ENCODE data around the gene FAM9C.

FAM9C gene

DNA sequence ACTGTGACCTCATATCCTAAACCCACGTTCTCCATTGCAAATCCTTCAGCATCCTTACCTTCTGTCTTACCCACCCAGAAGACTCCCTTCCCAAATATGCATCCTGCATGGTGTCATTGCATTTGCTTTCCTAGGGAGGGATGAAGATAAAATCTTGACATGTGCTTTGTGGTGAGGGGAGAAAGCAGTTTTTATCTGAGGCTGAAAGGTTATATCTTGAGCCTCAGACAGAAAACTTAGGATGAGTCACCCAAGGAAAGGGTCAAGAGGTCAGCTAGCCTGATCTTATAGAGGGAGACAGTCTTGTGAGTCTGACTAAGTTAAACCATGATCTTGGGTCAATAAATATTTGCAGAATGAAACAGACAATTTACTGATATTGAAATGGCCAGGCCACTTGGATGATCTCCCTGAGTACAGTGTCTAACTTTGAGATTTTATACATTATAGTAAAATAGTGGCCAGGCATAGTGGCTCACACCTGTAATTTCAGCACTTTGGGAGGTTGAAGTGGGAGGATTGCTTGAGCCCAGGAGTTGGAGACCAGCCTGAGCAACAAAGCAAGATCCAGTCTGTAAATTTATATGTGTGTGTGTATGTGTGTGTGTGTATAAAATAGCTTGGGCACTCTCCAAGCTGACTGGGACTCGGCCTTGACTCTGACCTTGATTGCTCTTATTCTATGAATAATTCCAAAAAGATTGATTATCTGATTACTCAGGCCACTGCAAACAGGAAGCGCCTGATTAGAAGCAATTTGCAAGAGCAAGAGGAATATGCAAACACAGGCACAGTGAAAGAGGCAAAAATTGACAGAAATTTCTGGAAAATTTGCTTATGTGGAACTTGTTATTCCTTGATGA, 15.4 kb upstream of the FAM9C start:
- Mint-ChIP-seq H3K4me1 (peaks cover 30% of the 10 kb centered on the region), H3K9me3 (peaks cover 59% of the 10 kb centered on the region), H3K27ac (peak overlapping the region; percentile 63), H3K36me3 (ENCODE audit: low read depth) (peaks cover 13% of the 10 kb centered on the region), H3K4me3 (no peak overlapping the region), H3K27me3 (ENCODE audit: low read depth, poor library complexity) (peaks cover 2% of the 10 kb centered on the region)
- no peak for DNase-seq
- TF ChIP-seq, protein P1, sequence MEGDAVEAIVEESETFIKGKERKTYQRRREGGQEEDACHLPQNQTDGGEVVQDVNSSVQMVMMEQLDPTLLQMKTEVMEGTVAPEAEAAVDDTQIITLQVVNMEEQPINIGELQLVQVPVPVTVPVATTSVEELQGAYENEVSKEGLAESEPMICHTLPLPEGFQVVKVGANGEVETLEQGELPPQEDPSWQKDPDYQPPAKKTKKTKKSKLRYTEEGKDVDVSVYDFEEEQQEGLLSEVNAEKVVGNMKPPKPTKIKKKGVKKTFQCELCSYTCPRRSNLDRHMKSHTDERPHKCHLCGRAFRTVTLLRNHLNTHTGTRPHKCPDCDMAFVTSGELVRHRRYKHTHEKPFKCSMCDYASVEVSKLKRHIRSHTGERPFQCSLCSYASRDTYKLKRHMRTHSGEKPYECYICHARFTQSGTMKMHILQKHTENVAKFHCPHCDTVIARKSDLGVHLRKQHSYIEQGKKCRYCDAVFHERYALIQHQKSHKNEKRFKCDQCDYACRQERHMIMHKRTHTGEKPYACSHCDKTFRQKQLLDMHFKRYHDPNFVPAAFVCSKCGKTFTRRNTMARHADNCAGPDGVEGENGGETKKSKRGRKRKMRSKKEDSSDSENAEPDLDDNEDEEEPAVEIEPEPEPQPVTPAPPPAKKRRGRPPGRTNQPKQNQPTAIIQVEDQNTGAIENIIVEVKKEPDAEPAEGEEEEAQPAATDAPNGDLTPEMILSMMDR (IDR thresholded peaks at IDR 0.05) = no peak

DNA sequence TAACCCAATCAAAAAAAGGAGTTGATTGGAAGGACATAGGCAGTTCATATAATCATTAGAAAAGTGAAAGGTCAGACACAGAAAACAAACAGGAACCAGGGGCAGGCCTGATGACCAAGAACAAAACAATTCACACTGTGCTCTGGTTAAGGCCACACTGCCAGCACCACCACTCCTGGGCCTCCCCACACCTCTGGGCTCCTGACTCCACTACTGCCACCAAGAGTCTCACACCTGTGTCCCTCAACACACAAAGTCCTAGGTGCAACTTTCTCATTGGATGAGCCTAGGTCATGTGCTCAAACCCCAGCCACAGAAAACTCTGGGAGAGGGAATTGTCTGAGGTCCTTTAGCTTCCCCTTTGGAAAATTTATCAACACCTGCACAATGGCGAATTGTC, 11.1 kb upstream of the FAM9C start:
- Mint-ChIP-seq H3K27me3 (ENCODE audit: low read depth, poor library complexity) (no peaks in the 10 kb centered on the region), H3K27ac (no peak overlapping the region), H3K36me3 (ENCODE audit: low read depth) (peaks cover 1% of the 10 kb centered on the region), H3K4me3 (no peak overlapping the region), H3K4me1 (peaks cover 28% of the 10 kb centered on the region), H3K9me3 (peaks cover 41% of the 10 kb centered on the region)
- TF ChIP-seq, protein P1 (IDR thresholded peaks at IDR 0.05) = no peak
- no peak for DNase-seq

DNA sequence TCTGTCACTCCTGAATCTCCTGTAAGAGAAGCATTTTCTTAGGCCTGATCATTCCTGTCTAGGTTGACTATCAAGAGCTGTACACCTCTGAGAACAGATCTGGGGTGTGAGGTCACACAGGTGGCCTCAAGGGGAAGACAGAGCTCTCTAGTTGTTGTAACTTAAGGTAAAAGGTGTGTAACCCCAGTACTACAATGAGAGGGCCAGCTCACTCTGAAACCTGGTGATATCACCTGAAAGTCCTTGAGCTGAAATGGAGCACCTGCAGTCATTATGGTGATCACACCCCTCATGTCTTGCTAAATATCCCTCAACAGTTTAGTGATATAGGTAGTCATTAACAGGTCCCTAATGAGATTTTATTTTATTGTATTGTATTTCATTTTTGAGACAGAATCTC, 8.8 kb upstream of the FAM9C start:
- Mint-ChIP-seq H3K4me1 (peaks cover 5% of the 10 kb centered on the region), H3K4me3 (no peak overlapping the region), H3K9me3 (peaks cover 33% of the 10 kb centered on the region), H3K27me3 (ENCODE audit: low read depth, poor library complexity) (no peaks in the 10 kb centered on the region), H3K27ac (no peak overlapping the region), H3K36me3 (ENCODE audit: low read depth) (peaks cover 6% of the 10 kb centered on the region)
- no peak for DNase-seq
- TF ChIP-seq, protein P1 (IDR thresholded peaks at IDR 0.05) = no peak

DNA sequence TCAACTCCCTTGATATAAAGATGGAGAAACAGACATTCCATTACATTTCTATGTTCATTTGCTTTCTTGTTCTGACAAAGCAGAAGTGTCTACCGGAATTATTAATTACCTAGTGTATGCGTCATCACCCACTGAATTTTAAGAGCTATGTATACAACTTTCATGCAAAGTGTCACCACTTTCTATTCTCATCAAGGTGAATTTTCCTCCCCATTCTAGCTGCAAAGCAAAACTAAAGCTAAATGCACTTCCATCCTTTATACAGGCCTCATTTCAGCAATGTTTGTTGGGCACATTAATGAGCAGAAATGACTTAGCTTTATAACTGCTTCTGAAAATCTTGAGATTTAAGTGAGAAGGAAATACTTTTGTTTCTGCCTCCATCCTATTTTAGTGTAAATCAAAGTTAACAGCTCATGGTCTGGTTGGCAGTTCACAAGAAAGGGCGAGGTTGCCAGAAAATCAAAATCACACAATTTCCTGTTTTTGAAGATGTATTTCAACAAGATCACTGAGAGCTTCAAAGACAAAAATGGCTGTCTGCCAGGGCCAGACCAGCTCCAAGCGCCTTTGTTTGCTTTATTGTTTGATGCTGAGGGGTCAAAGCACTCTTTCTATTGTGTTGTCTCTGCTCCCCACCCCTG, 7.2 kb upstream of the FAM9C start:
- no peaks in the 10 kb centered on the region for H3K27me3 Mint-ChIP-seq (ENCODE audit: low read depth, poor library complexity)

DNA sequence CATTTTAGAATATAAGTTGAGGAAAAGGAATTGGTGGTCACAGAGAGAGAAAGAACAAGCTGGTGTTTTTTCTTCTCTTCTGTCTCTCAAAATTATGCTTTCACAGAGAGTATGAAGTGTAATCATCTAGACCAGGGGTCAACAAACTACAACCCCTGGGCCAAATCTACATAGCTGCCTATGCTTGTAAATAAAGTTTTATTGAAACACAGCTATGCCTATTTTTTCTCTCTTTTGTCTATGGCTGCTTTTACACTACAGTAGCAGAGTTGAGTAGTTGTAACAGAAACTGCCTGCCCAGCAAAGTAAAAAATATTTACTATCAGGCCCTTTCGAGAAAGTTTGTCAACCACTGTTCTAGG, 6.7 kb upstream of the FAM9C start:
- TF ChIP-seq, protein P1 (IDR thresholded peaks at IDR 0.05) = no peak
- peaks cover 27% of the 10 kb centered on the region for H3K9me3 Mint-ChIP-seq
- no peak overlapping the region for H3K4me3 Mint-ChIP-seq
- no peaks in the 10 kb centered on the region for H3K27me3 Mint-ChIP-seq (ENCODE audit: low read depth, poor library complexity)
- H3K4me1 Mint-ChIP-seq = no peaks in the 10 kb centered on the region
- no peak for DNase-seq
- no peak overlapping the region for H3K27ac Mint-ChIP-seq
- H3K36me3 Mint-ChIP-seq (ENCODE audit: low read depth) = peaks cover 6% of the 10 kb centered on the region

More for the DNA sequence above, 7.2 kb upstream of the FAM9C start:
- H3K36me3 Mint-ChIP-seq (ENCODE audit: low read depth) = peaks cover 6% of the 10 kb centered on the region
- TF ChIP-seq, protein P1 (IDR thresholded peaks at IDR 0.05) = no peak
- peaks cover 26% of the 10 kb centered on the region for H3K9me3 Mint-ChIP-seq
- no peak overlapping the region for H3K27ac Mint-ChIP-seq
- H3K4me3 Mint-ChIP-seq = no peak overlapping the region
- no peak for DNase-seq
- no peaks in the 10 kb centered on the region for H3K4me1 Mint-ChIP-seq

All from nephron progenitor cell (in vitro differentiated cells).